Stimulated activated naive CD8-positive, alpha-beta T cell treated with anti-CD3 and anti-CD28 coated beads, Interleukin-15, Interleukin-2, amounts not matched to agents 100 U/mL and 50 U/mL, for 24 hours (primary cell): Measurements from ENCODE around the gene OPCML.

Experiments used
- ATAC-seq: fragments of 150-1000 bp; cut with Tn5 transposase; one replicate; pipeline ENCODE4 v1.10.0; 2021
- DNase-seq: peaks from one replicate; pipeline ENCODE4 v3.0.0; 2021

Gene OPCML

GRCh38 chr11:132935383-132935782 is 596.9 kb downstream of the OPCML start:
- ATAC-seq (no peak), DNase-seq (no peak)

GRCh38 chr11:132933703-132934102 is 598.6 kb downstream of the OPCML start:
- ATAC-seq, result no peak
- DNase-seq, result no peak

GRCh38 chr11:132925825-132926469 is 606.4 kb downstream of the OPCML start:
- no peak for DNase-seq
- ATAC-seq, result no peak

GRCh38 chr11:132921597-132921996 is 610.7 kb downstream of the OPCML start:
- ATAC-seq, result no peak
- no peak for DNase-seq

- ATAC-seq, result no peak
- no peak for DNase-seq
Observed at GRCh38 chr11:132920451-132921096, 611.7 kb downstream of the OPCML start.

- DNase-seq (no peak), ATAC-seq (no peak)
Observed at GRCh38 chr11:132914600-132914999, 617.7 kb downstream of the OPCML start.

GRCh38 chr11:132913886-132914285 is 618.4 kb downstream of the OPCML start:
- DNase-seq (no peak), ATAC-seq (no peak)

GRCh38 chr11:132913295-132913694 is 619.0 kb downstream of the OPCML start:
- no peak for ATAC-seq
- DNase-seq, result no peak

GRCh38 chr11:132911186-132911585 is 621.1 kb downstream of the OPCML start:
- no peak for DNase-seq
- no peak for ATAC-seq

- ATAC-seq (no peak), DNase-seq (no peak)
Observed at GRCh38 chr11:132910011-132910760, 622.1 kb downstream of the OPCML start.

- DNase-seq, result no peak
- ATAC-seq, result no peak
Observed at GRCh38 chr11:132909021-132909606, 623.2 kb downstream of the OPCML start.

GRCh38 chr11:132908414-132908810 is 623.9 kb downstream of the OPCML start:
- DNase-seq (no peak), ATAC-seq (no peak)

GRCh38 chr11:132907651-132908413 is 624.5 kb downstream of the OPCML start:
- ATAC-seq (no peak), DNase-seq (no peak)

GRCh38 chr11:132904607-132905006 is 627.7 kb downstream of the OPCML start:
- ATAC-seq, result no peak
- DNase-seq, result no peak

- ATAC-seq (no peak), DNase-seq (no peak)
Observed at GRCh38 chr11:132904091-132904490, 628.2 kb downstream of the OPCML start.

- DNase-seq (no peak), ATAC-seq (no peak)
Observed at GRCh38 chr11:132901638-132902471, 630.4 kb downstream of the OPCML start.

- no peak for ATAC-seq
- no peak for DNase-seq
Observed at GRCh38 chr11:132898676-132899075, 633.6 kb downstream of the OPCML start.

- DNase-seq (no peak), ATAC-seq (no peak)
Observed at GRCh38 chr11:132898021-132898420, 634.3 kb downstream of the OPCML start.

GRCh38 chr11:132895340-132895739 is 637.0 kb downstream of the OPCML start:
- DNase-seq (no peak), ATAC-seq (no peak)

- no peak for ATAC-seq
- no peak for DNase-seq
Observed at GRCh38 chr11:132894606-132895005, 637.7 kb downstream of the OPCML start.

GRCh38 chr11:132892876-132893275 is 639.4 kb downstream of the OPCML start:
- DNase-seq, result no peak

More at GRCh38 chr11:132892876-132893275, 639.4 kb downstream of the OPCML start:
- ATAC-seq, result no peak
